Fibroblast of mammary gland (primary cell): Measurements from ENCODE around the gene MOGAT1.
A peak's percentile ranks its signal among the peaks of the same experiment; 100 is the strongest.
"Not testable (repeated sequence)": the region's sequence is repeated elsewhere in the genome, so short reads cannot be mapped to it uniquely, and the experiment has no call there.

Experiments used
- DNase-seq: peaks from one replicate; pipeline ENCODE4 v3.0.0-alpha.2; 2010; ENCODE audit warnings: low read depth
- H3K4me3 ChIP-seq: 2 replicates; pipeline ENCODE4 v1.5.1; 2011; ENCODE audit warnings: low read depth, mild to moderate bottlenecking, low read length, moderate library complexity; ENCODE audit not compliant: control insufficient read depth
- TF ChIP-seq, protein P1 (sequence below): conservative IDR thresholded peaks from 2 replicates; pipeline ENCODE4 v1.5.1; 2011; ENCODE audit warnings: low read depth, low read length, inconsistent platforms; ENCODE audit not compliant: control insufficient read depth, insufficient read depth

The MOGAT1 gene

DNA sequence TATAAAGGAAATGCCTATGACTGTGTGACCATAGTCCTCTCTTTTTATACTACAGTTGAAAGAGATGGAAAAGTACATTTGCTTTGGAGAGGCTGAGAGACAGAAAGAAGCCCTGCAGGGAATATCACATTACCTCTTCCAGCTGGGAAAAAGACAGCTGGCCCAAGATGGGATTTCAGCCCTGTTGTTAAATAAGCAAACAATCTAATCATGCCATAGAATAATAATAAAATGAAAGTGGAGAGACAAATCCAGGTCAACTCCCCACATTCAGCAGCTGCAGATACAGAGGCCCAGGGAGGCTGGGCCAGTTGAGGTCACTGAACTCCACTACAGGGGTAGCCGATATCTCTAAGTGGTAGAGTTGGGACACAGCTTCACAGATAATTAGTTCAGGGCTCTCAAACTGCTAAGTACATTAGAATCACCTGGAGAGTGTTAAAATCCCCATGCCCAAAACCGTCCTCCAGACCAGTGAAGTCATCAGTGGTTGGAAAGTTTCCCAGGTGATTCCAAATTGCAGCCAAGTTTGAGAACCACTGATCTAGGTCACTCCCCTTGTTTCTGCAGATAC, 81.9 kb downstream of the MOGAT1 start:
- TF ChIP-seq, protein P1, sequence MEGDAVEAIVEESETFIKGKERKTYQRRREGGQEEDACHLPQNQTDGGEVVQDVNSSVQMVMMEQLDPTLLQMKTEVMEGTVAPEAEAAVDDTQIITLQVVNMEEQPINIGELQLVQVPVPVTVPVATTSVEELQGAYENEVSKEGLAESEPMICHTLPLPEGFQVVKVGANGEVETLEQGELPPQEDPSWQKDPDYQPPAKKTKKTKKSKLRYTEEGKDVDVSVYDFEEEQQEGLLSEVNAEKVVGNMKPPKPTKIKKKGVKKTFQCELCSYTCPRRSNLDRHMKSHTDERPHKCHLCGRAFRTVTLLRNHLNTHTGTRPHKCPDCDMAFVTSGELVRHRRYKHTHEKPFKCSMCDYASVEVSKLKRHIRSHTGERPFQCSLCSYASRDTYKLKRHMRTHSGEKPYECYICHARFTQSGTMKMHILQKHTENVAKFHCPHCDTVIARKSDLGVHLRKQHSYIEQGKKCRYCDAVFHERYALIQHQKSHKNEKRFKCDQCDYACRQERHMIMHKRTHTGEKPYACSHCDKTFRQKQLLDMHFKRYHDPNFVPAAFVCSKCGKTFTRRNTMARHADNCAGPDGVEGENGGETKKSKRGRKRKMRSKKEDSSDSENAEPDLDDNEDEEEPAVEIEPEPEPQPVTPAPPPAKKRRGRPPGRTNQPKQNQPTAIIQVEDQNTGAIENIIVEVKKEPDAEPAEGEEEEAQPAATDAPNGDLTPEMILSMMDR, result no peak
- DNase-seq, result peak; percentile 74
- H3K4me3 ChIP-seq, result no peak overlapping the region

DNA sequence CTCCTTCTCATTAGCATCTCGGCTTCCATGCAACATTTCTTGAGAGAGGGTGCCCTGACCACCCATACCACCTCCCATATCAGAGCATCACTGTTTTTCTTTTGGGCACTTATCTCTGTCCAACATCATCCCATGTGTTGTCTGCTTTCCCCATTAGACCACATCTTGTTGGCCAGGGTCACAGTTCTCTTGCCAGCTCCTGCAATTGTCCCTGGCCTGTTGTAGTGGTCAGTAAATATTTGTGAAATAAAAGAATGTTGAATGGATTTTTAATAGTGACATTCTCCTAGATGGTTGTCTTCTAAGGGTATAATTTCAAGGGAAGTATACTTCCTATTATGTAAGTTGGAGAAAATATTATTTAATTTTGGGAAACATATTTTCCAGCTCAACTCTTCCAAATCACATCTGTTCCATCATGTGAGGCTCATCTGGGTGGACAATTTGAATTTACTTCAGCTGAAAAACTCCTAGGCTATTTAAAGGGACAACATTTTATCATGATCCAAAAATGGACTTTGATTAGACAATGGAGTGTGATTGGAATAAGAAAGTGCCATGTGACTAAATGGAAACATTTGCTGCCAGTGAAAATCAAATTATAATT, 83.0 kb downstream of the MOGAT1 start:
- H3K4me3 ChIP-seq, result no peak overlapping the region
- TF ChIP-seq, protein P1, result no peak
- no peak for DNase-seq

GRCh38 chr2:222755593-222755992, 84.1 kb downstream of the MOGAT1 start:
- not testable (repeated sequence) for DNase-seq, H3K4me3 ChIP-seq

- TF ChIP-seq, protein P1, result no peak
- H3K4me3 ChIP-seq, result no peak overlapping the region
- no peak for DNase-seq
Observed at GRCh38 chr2:222756362-222756831, 84.9 kb downstream of the MOGAT1 start.

DNA sequence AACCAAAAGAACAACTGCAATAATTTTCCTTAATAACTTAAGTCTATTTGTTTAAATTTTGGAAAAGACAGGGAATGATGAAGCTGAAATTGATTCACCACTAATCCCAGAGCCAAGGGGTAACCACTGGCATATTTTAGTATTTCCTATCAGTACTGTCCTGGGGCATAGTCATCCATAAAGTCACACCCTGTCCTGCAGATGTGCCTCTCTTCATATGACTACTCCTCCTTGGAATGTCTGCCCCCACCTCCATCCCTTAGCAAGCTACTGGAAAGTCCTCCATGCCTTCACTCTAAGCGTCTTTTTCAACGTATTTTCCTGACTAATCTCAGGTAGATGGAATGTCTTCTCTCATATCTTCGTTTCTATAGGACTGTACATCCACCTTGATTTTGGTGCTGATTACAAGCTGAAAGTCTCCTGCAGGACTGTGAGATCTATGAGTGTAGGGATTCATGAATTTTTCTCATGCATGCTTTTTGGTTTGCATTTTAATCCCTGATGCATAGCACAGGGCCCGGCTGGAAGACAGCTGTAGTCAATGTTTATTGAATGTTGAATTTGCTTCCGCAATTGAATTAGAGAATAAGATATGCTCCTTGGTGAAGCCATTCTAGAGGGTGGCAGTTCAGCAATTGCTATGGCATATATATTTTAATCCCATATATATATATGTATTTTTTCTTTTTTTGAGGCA, 85.6 kb downstream of the MOGAT1 start:
- TF ChIP-seq, protein P1, result no peak
- peak; percentile 81 for DNase-seq
- H3K4me3 ChIP-seq, result no peak overlapping the region
